ENCODE results near the gene ACTN3.

DNA sequence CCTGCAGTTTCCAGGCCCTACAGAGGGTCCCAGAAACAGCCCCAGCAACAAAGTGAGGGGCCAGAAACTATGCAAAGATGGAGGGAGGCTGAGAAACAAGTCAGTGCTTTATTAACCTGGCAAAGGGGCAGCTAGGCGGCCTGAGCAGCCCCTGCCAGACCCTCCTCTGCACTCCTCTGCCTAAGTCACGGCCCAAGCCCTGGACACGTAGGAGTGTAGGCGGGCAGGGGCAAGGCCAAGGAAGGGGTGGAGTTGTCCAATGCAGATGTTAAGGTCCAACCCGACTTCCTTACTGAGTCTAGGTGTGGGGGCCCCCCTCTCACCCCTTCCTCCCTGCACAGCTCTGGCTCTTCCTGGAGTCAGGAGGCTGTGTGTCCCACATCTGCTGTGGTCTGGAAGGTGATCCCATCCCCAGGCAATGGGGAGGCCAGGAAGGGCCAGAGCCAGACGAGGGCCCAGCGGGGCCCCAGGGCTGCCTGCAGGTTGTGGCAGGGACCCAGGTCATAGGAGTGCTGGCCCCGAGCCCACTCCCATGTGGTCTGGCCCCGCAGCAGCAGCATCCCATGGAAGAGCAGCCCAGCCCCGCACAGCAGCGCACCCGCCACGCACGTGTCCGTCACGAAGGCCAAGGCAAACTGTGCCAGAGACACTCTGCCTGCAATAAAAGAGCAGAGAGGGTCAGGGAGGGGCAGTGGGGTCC is 7.4 kb upstream of the ACTN3 start:
- TF ChIP-seq POLR2A (IDR thresholded peaks at IDR 0.05): no peak
- TF ChIP-seq, protein P1, sequence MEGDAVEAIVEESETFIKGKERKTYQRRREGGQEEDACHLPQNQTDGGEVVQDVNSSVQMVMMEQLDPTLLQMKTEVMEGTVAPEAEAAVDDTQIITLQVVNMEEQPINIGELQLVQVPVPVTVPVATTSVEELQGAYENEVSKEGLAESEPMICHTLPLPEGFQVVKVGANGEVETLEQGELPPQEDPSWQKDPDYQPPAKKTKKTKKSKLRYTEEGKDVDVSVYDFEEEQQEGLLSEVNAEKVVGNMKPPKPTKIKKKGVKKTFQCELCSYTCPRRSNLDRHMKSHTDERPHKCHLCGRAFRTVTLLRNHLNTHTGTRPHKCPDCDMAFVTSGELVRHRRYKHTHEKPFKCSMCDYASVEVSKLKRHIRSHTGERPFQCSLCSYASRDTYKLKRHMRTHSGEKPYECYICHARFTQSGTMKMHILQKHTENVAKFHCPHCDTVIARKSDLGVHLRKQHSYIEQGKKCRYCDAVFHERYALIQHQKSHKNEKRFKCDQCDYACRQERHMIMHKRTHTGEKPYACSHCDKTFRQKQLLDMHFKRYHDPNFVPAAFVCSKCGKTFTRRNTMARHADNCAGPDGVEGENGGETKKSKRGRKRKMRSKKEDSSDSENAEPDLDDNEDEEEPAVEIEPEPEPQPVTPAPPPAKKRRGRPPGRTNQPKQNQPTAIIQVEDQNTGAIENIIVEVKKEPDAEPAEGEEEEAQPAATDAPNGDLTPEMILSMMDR (IDR thresholded peaks at IDR 0.05): no peak
